Retinal pigment epithelial cell (primary cell): ENCODE measurements around the gene GRB10.
"Not testable (repeated sequence)": the region's sequence is repeated elsewhere in the genome, so short reads cannot be mapped to it uniquely, and the experiment has no call there.

Experiments used
- DNase-seq: peaks from one replicate; pipeline ENCODE4 v3.0.0-alpha.2; 2010; ENCODE audit warnings: low read depth
- H3K4me3 ChIP-seq: 2 replicates; pipeline ENCODE4 v1.5.1; 2011; ENCODE audit warnings: mild to moderate bottlenecking, low read length, control low read depth, moderate library complexity
- CTCF ChIP-seq: conservative IDR thresholded peaks from 2 replicates; pipeline ENCODE4 v1.5.1; 2011; ENCODE audit warnings: low read depth, low read length, control low read depth, inconsistent platforms

The GRB10 gene

GRCh38 chr7:50780436-50780835 is 2.3 kb downstream of the GRB10 start:
- no peak for TF ChIP-seq CTCF
- DNase-seq, result no peak
- H3K4me3 ChIP-seq, result no peak overlapping the region

- no peak overlapping the region for H3K4me3 ChIP-seq
- TF ChIP-seq CTCF, result no peak
- no peak for DNase-seq
Observed at GRCh38 chr7:50779427-50779826, 3.3 kb downstream of the GRB10 start.

GRCh38 chr7:50778189-50778588 is 4.5 kb downstream of the GRB10 start:
- no peak for TF ChIP-seq CTCF
- no peak for DNase-seq
- H3K4me3 ChIP-seq, result no peak overlapping the region

GRCh38 chr7:50775836-50776235 is 6.9 kb downstream of the GRB10 start:
- no peak overlapping the region for H3K4me3 ChIP-seq
- TF ChIP-seq CTCF, result no peak
- DNase-seq, result no peak

GRCh38 chr7:50775231-50775630 is 7.5 kb downstream of the GRB10 start:
- DNase-seq, result no peak
- TF ChIP-seq CTCF, result no peak
- no peak overlapping the region for H3K4me3 ChIP-seq

- DNase-seq, result no peak
- no peak overlapping the region for H3K4me3 ChIP-seq
- no peak for TF ChIP-seq CTCF
Observed at GRCh38 chr7:50774319-50774718, 8.4 kb downstream of the GRB10 start.

GRCh38 chr7:50773071-50773470 is 9.6 kb downstream of the GRB10 start:
- H3K4me3 ChIP-seq, DNase-seq: not testable (repeated sequence)
